PC-3 (cell line): ENCODE measurements around the gene FAM222A.

Experiments
- CTCF ChIP-seq: fragments of 300-600 bp; sonication (generic); conservative IDR thresholded peaks from 2 replicates; pipeline ENCODE4 v1.5.1; 2017; ENCODE audit warnings: antibody characterized with exemption, low read depth, mild to moderate bottlenecking, low read length
- EZH2 ChIP-seq: fragments of 300-600 bp; sonication (generic); IDR thresholded peaks from one replicate; pipeline ENCODE4 v1.6.1; 2017; ENCODE audit warnings: antibody characterized with exemption, mild to moderate bottlenecking, low read length; ENCODE audit not compliant: unreplicated experiment

GRCh38 chr12:109740694-109741245, 27.1 kb downstream of the FAM222A start:
- TF ChIP-seq CTCF (no peak), EZH2 (no peak)
